Pancreas (tissue), 10 donors: ENCODE results near the gene RPL23. TPM values are rescaled to one million over a fixed set of nuclear protein-coding genes. Genes with fewer than 3 reads are reported as not detected.

Source experiments
- ATAC-seq, 4 donors: fragments of 200-7000 bp; cut with Tn5 transposase; one replicate each; pipeline versions ENCODE4 v1.8.0 to v1.9.1; 2020; ENCODE audit warnings: mild to moderate bottlenecking in 4 of 4, moderate library complexity in 4 of 4
- DNase-seq, 6 donors: peaks; one replicate each; pipeline ENCODE4 v3.0.0-alpha.2; 2020
- FAIRE-seq: peaks from 2 replicates; lab custom pipeline; 2012; peaks lifted over from hg19 to GRCh38; lab: Jason Lieb, UNC
- H3K27ac ChIP-seq, 4 donors: fragments of 200-600 bp; sonication (generic); 1 replicate in 3 of 4; 2 replicates in 1 of 4; pipeline versions ENCODE4 v1.5.0 to v1.8.0; 2020
- H3K27me3 ChIP-seq, 4 donors: fragments of 200-600 bp; one replicate each; pipeline ENCODE4 v1.8.0; 2021
- H3K36me3 ChIP-seq, 3 donors: fragments of 200-600 bp; sonication (generic) in 1 of 3; one replicate each; pipeline versions ENCODE4 v1.5.0 to v1.8.0; 2020 to 2021
- H3K4me1 ChIP-seq, 3 donors: fragments of 200-600 bp; one replicate each; pipeline ENCODE4 v1.8.0; 2021
- H3K4me3 ChIP-seq, 4 donors: fragments of 200-600 bp; sonication (generic) in 2 of 4; one replicate each; pipeline versions ENCODE4 v1.5.0 to v1.8.0; 2020 to 2021
- H3K9me3 ChIP-seq, 4 donors: fragments of 200-600 bp; one replicate each; pipeline ENCODE4 v1.8.0; 2021
- CTCF ChIP-seq, 4 donors: fragments of 200-600 bp; sonication (generic) in 3 of 4; IDR thresholded peaks; one replicate each; pipeline versions ENCODE4 v1.5.0 to v1.8.0; 2021; ENCODE audit warnings: antibody characterized with exemption in 4 of 4
- WGBS, 2 donors: extraction: QIAGEN DNeasy Blood & Tissue Kit; methylation state at CpG; one replicate each; pipeline ENCODE4 v1.1.7; 2013; 5-methylcytosine and 5-hydroxymethylcytosine counted together
- intact Hi-C, 3 donors: fragments of 100-400 bp; cut with DNase I; formaldehyde crosslinking; loops; one replicate each; pipeline versions ENCODE4 v1.11.1 to v1.14.2; 2022
- polyA plus RNA-seq, 2 donors: library from polyadenylated mRNA; stranded (reverse); fragments of 200-250 nt; gene quantifications; one replicate each; pipeline ENCODE4 v1.2.3, GENCODE V29; 2013
- total RNA-seq, 6 donors: library from RNA; stranded (reverse); fragmentation: NEBNext Ultra II Directional in 4 of 6; extraction: Animal tissue kit (Norgen Biotek cat#: 25700) in 4 of 6; gene quantifications; one replicate each; pipeline versions ENCODE4 v1.2.1 to v1.2.4, GENCODE V29; 2021 to 2023
- donor health status: healthy with polysubstance abuse.
- donor health status: DM: no; HTN: no; CAD: no; lungs with moderate emphysema.
- donor health status: DM: no; HTN: no; CAD: no.
- donor health status: control.
- donor health status: control.
- donor health status: Bipolar disorder and iron deficiency.
- donor health status: DM: yes; HTN: yes; CAD: no.
- donor health status: DM: no; HTN: no; CAD: no.
- donor health status: DM: no; HTN: no; CAD: no.
- donor health status: DM: yes; HTN: yes; CAD: no.

RPL23 gene
- total and polyA plus RNA-seq, 8 donors = 569 to 1,507 (median 845) TPM

- Histone ChIP-seq H3K36me3 (no peaks in the 10 kb centered on the region), H3K27me3 (no peaks in the 10 kb centered on the region), H3K4me3 (peak overlapping the region in 2 of 4 donors; percentile 93 to 94), H3K27ac (peak overlapping the region; percentile 91 to 92 (median 91)), H3K9me3 (no peaks in the 10 kb centered on the region), H3K4me1 (peaks cover 29 to 38% (median 37%) of the 10 kb centered on the region in 3 donors)
- no peak for ATAC-seq
- no peak for FAIRE-seq
- no peak for TF ChIP-seq CTCF (IDR thresholded peaks at IDR 0.05)
- WGBS, 2 donors = 13 to 18% methylated on average over 5 of the region's 5 CpGs
- DNase-seq = peak in 3 of 6 donors; percentile 36 to 49 (median 39)
- intact Hi-C loops = no loop called here
Measured at GRCh38 chr17:38872027-38872511, 18.5 kb upstream of the RPL23 start.

- TF ChIP-seq CTCF (IDR thresholded peaks at IDR 0.05) = no peak
- ATAC-seq = peak; percentile 45 to 57 (median 52)
- Histone ChIP-seq H3K4me1 (peaks cover 29 to 38% (median 37%) of the 10 kb centered on the region in 3 donors), H3K9me3 (no peaks in the 10 kb centered on the region), H3K4me3 (peak overlapping the region; percentile 91 to 95 (median 94)), H3K36me3 (no peaks in the 10 kb centered on the region), H3K27ac (peak overlapping the region; percentile 91 to 92 (median 91)), H3K27me3 (no peaks in the 10 kb centered on the region)
- peak in 5 of 6 donors; percentile 83 to 90 (median 87) for DNase-seq
- FAIRE-seq = no peak
- 7 to 8% methylated on average over 11 of the region's 11 CpGs for WGBS, 2 donors
- intact Hi-C loops = no loop called here
Measured at GRCh38 chr17:38871247-38872015, 17.9 kb upstream of the RPL23 start.

GRCh38 chr17:38870259-38871165 lies 17.0 kb upstream of the RPL23 start:
- ATAC-seq = peak; percentile 35 to 66 (median 53)
- 0% methylated on average over 38 to 56 of the region's 56 CpGs for WGBS, 2 donors
- DNase-seq = peak; percentile 64 to 89 (median 80)
- no peak for FAIRE-seq
- H3K27ac ChIP-seq = peak overlapping the region; percentile 91 to 92 (median 91)
- H3K27me3 ChIP-seq = no peaks in the 10 kb centered on the region
- H3K36me3 ChIP-seq = no peaks in the 10 kb centered on the region
- TF ChIP-seq CTCF (IDR thresholded peaks at IDR 0.05) = no peak
- no peaks in the 10 kb centered on the region for H3K9me3 ChIP-seq
- H3K4me1 ChIP-seq = peaks cover 29 to 38% (median 34%) of the 10 kb centered on the region in 3 donors
- peak overlapping the region; percentile 91 to 95 (median 94) for H3K4me3 ChIP-seq
- intact Hi-C loops = no loop called here

- peak; percentile 86 to 96 (median 90) for DNase-seq
- Histone ChIP-seq H3K27me3 (no peaks in the 10 kb centered on the region), H3K9me3 (no peaks in the 10 kb centered on the region), H3K27ac (peak within 1 kb of the TSS; percentile 91 to 92 (median 91)), H3K36me3 (no peaks in the 10 kb centered on the region), H3K4me1 (peaks cover 28 to 37% (median 28%) of the 10 kb centered on the region in 3 donors), H3K4me3 (peak within 1 kb of the TSS; percentile 91 to 95 (median 94))
- whole genome bisulfite sequencing, 2 donors = 0% methylated on average over 66 to 73 of the region's 73 CpGs
- ATAC-seq = peak; percentile 68 to 82 (median 77)
- FAIRE-seq = no peak
- intact Hi-C loops = no loop called here
- no peak for TF ChIP-seq CTCF (IDR thresholded peaks at IDR 0.05)
Measured at GRCh38 chr17:38869526-38870258, 16.2 kb upstream of the RPL23 start, which contains the start of gene LASP1. Gene LASP1, plus strand, starts transcription at chr17:38870058. Its CDS starts 132 bp downstream, at chr17:38870190.
